GM19099 (cell line): ENCODE data around the gene TMEM43.

Source experiments
- POLR2A ChIP-seq: IDR thresholded peaks from 3 replicates; pipeline ENCODE4 v1.6.1; 2011; ENCODE audit warnings: low read depth; ENCODE audit not compliant: insufficient read length; ENCODE audit errors: extremely low read depth

TMEM43 gene, protein sequence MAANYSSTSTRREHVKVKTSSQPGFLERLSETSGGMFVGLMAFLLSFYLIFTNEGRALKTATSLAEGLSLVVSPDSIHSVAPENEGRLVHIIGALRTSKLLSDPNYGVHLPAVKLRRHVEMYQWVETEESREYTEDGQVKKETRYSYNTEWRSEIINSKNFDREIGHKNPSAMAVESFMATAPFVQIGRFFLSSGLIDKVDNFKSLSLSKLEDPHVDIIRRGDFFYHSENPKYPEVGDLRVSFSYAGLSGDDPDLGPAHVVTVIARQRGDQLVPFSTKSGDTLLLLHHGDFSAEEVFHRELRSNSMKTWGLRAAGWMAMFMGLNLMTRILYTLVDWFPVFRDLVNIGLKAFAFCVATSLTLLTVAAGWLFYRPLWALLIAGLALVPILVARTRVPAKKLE

DNA sequence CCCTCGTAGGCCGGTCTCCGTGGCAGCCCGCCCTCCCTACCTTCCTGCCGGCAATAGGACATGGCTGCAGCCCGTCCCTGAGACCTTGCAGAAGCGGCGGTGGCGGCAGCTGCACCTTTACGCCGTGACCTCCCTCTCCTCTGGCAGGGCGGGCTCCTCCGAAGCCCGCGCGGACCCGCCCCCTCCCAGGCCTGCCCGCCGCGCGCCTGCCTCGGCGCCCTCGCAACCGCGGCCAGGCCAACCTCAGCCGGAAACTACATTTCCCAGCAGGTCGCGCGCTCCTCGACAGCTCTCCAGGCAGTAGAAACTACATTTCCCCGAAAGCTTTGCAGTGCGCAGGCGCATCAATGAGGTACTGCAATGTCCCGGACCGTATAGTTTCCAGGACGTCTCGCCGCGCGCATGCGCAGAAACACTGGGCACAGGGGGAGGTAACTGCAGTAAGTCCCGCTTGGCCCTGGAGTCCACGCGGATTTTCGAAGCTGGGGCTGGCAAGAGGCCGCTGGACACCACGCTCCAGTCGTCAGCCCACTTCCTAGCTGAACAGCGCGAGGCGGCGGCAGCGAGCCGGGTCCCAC lies at the start of gene TMEM43, which contains the start of gene CHCHD4:
Gene TMEM43 (plus strand): TSS at position 438 of the 578 bp plus-strand sequence. CDS start 142 bp downstream, outside the sequence.
Gene CHCHD4 (minus strand): TSS at position 256 of the 578 bp plus-strand sequence. CDS start 194 bp downstream, at position 62.
- peak; percentile 59 for TF ChIP-seq POLR2A

DNA sequence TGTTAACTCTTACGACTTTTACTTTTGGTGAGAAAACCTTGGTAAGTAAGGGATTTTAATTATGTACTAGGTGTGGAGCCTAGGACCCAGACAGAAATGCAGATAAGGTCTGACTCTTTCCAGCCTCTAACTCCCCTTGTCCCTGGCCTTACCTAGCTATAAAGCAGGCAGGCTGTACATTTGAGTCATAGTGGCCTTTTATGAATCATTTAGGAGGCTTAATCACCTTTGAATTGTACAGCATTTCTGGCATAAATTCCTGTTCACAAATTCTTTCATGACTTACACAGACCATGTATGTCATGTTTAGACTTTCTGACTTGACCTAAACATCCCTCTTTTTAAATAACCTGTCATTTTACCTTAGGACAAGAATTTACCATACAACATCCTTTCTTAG lies 47.5 kb upstream of the TMEM43 start:
- no peak for TF ChIP-seq POLR2A

DNA sequence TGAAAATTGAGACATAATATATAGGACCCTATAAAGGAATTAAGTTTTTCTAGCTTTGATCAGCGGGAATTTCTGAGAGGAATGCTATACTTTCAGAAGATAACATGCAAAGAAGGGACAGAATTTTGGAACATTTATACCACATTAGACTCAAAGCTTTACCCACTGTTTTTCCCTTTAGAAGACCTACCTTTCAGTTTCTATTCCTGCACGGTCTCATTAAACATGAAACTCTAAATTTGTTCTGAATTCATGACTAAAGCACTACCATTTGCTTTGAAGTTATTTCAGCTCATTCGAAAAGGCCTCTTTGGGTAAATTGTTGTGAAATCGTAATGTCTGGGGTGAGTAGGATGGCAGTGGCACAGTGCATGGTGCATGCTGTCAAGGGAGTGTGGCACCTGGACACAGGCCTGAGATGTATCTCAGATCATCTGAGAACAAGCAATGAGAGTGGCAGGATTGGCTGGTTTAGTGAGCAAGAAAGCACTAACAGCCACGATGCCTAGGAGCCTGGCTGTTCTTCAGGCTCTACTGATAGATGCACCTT lies 42.7 kb upstream of the TMEM43 start:
- TF ChIP-seq POLR2A, result no peak

DNA sequence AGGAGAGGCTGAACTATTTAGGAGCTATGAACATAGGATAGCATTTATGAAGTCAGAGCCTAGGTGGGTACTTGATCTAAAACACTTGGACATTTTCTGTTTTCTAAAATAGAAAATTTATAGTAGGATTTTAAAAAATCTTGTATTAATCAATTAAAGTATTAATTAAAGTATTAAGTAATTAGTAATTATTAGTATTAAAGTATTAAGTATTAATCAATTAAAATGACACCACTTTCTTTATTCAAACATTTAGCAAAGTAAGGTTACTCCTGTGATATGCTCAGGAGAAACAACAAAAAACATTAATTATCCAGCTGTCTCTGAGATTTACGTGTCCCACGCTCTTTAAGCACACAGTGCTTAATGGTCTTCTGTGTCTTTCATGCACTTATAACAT lies 32.4 kb upstream of the TMEM43 start:
- TF ChIP-seq POLR2A, result no peak

GRCh38 chr3:14093831-14094230 lies 31.0 kb upstream of the TMEM43 start:
- no peak for TF ChIP-seq POLR2A

GRCh38 chr3:14096742-14097141 lies 28.1 kb upstream of the TMEM43 start:
- TF ChIP-seq POLR2A, result no peak

DNA sequence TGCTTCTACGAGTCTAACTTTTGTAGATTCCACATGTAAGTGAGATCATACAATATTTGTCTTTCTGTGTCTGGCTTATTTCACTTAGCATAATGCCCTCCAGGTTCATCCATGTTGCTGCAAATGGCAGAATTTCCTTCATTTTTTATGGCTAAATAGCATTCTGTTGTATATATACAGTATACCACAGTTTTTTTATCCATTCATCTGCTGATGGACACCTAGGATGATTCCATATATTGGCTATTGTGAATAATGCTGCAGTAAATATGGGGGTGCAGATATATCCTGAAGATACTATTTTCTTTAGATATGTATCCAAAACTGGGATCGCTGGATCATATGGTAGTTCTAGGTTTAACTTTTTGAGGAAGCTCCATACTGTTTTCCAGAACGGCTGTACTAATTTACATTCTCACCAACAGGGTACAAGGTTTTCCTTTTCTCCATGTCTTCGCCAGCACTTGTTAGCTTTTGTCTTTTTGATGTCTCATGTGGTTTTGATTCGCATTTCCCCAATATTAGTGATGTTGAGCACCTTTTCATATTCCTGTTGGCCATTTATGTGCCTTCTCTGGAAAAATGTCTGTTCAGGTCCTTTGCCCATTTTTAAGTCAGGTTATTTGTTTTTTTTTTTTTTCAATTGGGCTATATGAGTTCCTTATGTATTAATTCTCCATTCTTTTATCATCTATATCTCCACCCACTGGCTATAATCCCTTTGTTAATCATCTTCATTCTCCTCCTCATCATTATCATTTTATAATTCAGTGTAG lies 27.0 kb upstream of the TMEM43 start:
- TF ChIP-seq POLR2A, result no peak

GRCh38 chr3:14110699-14111098 lies 14.2 kb upstream of the TMEM43 start:
- TF ChIP-seq POLR2A, result no peak

DNA sequence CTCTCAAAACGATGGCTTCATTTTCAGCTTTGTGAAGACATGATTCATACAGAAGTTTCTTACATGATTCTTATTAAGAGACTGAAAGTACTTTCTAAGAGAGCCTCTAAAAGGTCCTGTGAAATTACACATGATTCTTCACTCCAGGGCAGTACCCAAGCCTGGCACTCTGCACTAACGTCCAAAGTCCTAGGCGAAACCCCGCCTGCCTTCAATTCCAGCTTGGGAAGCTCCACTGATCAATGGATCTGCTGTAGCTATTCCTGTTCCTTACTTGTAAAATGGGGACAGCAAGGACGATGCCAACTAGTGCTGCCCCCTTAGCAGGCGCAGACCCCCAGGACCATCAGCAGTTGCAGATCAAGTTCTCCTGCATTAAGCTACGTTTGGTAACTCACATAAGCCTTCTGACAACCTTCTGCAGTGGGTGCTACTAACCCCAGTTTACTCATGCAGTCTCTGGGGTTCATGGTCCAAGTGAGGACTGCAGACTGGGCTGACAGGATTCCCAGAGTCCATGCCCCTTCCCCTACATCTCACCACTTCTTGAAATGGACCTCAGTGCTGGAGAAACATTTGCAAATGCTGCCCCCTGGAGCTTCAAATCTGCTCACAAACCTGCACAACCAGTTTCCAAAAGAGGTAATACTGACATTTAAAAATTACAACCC lies 10.8 kb upstream of the TMEM43 start:
- TF ChIP-seq POLR2A, result no peak

DNA sequence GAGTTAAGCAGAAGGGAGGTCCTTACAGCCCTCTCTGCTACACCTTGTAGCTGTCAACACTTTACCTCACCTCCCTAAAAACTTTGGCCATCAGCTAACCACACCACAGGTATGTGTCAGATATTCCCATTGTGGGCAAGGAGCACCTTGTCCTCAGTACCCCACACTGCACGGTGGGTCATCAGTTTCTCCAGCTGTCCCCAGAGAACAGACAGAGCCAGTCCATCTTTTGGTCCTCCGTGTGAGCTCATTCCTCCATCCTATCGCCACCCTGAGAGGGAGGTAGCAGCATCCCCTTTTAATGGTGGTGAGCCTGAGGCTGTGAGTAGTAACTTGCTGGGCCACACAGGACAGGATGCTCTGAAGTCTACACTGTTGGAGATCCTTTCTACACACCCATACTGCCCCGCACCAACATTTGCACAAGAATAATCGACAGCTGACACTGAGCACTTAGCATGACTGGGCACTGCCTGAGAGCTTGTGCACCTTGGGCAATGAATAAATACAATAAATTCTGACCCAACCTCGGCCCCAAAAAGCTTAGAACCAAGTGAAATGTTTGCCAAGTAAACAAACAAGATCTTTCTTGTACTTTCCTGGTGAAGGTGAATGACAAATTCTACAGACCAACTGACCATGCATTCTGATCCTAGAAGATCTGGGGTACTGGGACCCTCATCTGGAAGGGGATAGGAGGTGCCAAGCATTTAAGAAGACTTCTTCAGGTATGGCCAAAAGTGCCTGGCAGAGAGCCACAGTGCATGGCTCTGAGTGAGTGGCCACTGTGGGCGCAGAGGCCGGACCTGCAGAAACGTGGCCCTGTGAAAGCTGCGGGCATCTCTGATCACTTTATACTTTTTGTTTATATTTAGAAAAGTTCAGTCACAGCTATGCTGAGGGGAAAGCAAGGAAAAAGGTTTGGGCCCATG lies 7.1 kb upstream of the TMEM43 start:
- no peak for TF ChIP-seq POLR2A

DNA sequence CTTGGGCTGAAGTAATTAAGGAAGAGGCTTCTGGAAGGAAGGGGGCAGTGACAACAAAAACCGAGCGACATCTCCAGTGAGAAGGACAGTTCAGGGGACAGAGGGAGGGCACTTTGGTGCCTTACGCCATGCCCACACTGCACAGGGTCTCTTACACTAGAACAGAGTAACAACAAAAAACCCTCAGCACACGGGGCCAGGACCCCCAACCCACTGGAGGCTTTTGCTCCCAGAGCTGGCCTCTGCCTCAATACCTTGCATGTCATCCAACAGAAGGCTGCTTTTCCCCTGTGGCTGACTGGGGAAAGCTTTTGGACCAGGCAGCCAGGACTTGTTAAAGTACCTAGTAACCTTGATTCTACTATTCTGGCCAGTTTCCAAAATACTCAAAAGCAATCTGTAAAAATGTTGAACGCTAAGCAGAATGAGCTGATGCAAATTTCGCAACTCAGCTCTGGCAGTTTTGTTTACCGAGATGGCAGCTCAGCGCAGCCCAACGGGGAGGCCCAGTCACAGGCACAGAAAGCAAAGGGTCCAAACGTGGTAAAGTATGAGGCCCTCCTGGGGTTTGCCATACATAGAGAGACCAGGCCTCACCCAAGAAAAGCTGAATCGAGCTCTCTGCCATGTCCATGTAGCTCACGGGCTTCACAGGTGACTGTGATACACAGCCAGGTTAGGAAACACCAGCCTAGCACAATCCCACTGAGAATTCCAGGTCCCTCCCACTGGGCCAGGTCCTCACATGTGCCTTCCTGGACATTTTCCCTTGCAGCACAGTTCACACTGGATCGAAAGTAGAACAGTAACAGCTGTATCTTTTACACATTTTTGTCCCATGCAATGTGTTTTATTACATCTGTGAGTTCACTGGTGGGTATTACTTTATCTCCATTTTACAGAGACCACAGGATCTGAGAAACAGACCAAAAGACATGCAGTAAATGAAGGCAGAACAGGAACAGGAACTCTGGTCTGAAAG lies 6.2 kb upstream of the TMEM43 start:
- TF ChIP-seq POLR2A, result no peak

DNA sequence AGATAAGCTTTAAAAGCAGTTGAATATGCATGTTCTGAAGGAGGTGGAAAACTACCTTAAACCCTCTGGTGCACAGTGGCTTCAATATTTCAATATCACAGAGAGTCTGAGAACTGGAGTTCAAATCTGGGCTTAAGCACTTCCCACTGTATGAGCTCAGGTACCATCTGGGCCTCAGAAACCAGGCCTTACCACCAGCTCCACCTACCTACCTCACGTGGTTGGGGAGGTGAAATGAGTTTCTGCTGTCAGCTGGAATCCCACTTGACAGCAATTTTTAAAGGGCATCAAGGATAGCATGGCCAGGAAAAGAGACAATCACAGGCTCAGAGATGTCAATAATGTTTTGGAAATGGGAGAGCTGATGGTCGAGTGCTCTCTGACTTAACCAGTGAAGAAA lies 5.2 kb upstream of the TMEM43 start:
- no peak for TF ChIP-seq POLR2A
